GM23248 (cell line): ENCODE results near the gene MACROD2. TPM values are rescaled to one million over a fixed set of nuclear protein-coding genes. Genes with fewer than 3 reads are reported as not detected.

Source experiments
- DNase-seq: peaks from one replicate; pipeline ENCODE4 v3.0.0-alpha.2; 2015
- H2AFZ ChIP-seq: fragments of 200-600 bp; sonication (generic); 2 replicates; pipeline ENCODE4 v1.6.1; 2016; ENCODE audit warnings: antibody characterized with exemption
- H3F3A ChIP-seq: fragments of 200-600 bp; sonication (generic); 2 replicates; pipeline ENCODE4 v1.6.1; 2016; ENCODE audit warnings: mild to moderate bottlenecking, antibody characterized with exemption, mixed run types; ENCODE audit not compliant: insufficient read depth
- H3K27ac ChIP-seq: fragments of 200-600 bp; sonication (generic); 2 replicates; pipeline ENCODE4 v1.5.1; 2016; ENCODE audit warnings: mild to moderate bottlenecking
- H3K27me3 ChIP-seq: fragments of 200-600 bp; sonication (generic); replicated peaks from 2 replicates; pipeline ENCODE4 v1.6.1; 2016; ENCODE audit warnings: mild to moderate bottlenecking; ENCODE audit not compliant: insufficient read depth
- H3K36me3 ChIP-seq: fragments of 200-600 bp; sonication (generic); 2 replicates; pipeline ENCODE4 v1.6.1; 2016; ENCODE audit warnings: low read depth, mild to moderate bottlenecking
- H3K4me1 ChIP-seq: fragments of 200-600 bp; sonication (generic); 2 replicates; pipeline ENCODE4 v1.6.1; 2016; ENCODE audit warnings: mild to moderate bottlenecking; ENCODE audit not compliant: insufficient read depth
- H3K4me2 ChIP-seq: fragments of 200-600 bp; sonication (generic); one replicate; pipeline ENCODE4 v1.6.1; 2016; ENCODE audit warnings: mild to moderate bottlenecking; ENCODE audit not compliant: unreplicated experiment
- H3K4me3 ChIP-seq: fragments of 200-600 bp; sonication (generic); 2 replicates; pipeline ENCODE4 v1.5.1; 2016; ENCODE audit warnings: mild to moderate bottlenecking
- H3K79me2 ChIP-seq: fragments of 200-600 bp; sonication (generic); 2 replicates; pipeline ENCODE4 v1.6.1; 2016; ENCODE audit warnings: mild to moderate bottlenecking; ENCODE audit not compliant: insufficient read depth
- H3K9ac ChIP-seq: fragments of 200-600 bp; sonication (generic); 2 replicates; pipeline ENCODE4 v1.6.1; 2016; ENCODE audit warnings: mild to moderate bottlenecking
- H3K9me2 ChIP-seq: fragments of 200-600 bp; sonication (generic); 2 replicates; pipeline ENCODE4 v1.6.1; 2016; ENCODE audit warnings: mixed run types, mild to moderate bottlenecking, moderate library complexity; ENCODE audit not compliant: insufficient read depth
- H3K9me3 ChIP-seq: fragments of 200-600 bp; sonication (generic); one replicate; pipeline ENCODE4 v1.6.1; 2017; ENCODE audit warnings: low read depth
- H4K20me1 ChIP-seq: fragments of 200-600 bp; sonication (generic); 2 replicates; pipeline ENCODE4 v1.6.0; 2016; ENCODE audit not compliant: insufficient read depth
- EZH2 ChIP-seq: fragments of 200-600 bp; sonication (generic); IDR thresholded peaks from 2 replicates; pipeline ENCODE4 v1.6.1; 2018; ENCODE audit warnings: antibody characterized with exemption, mild to moderate bottlenecking; ENCODE audit not compliant: insufficient read depth, poor library complexity, severe bottlenecking
- EZH2phosphoT487 ChIP-seq: fragments of 200-600 bp; sonication (generic); IDR thresholded peaks from 2 replicates; pipeline ENCODE4 v1.6.1; 2018; ENCODE audit warnings: antibody characterized with exemption, moderate library complexity, mild to moderate bottlenecking, low read depth; ENCODE audit not compliant: insufficient read depth
- WGBS, 2 experiments: methylation state at CpG; one replicate each; pipeline ENCODE4 v1.1.6; 2015 to 2017; ENCODE audit warnings: low lambda C conversion rate in 2 of 2, low coverage in 1 of 2; ENCODE audit errors: missing lambda C conversion rate in 2 of 2; 5-methylcytosine and 5-hydroxymethylcytosine counted together
- in situ Hi-C: fragments of 300-500 bp; cut with MboI; formaldehyde crosslinking; loops from 2 replicates; pipeline ENCODE4 v1.15.0; 2020
- polyA plus RNA-seq: library from polyadenylated mRNA; unstranded; fragments of >200 nt; fragmentation: Nextera tagmentation; extraction: Ambion mirVana; gene quantifications from 2 replicates; pipeline ENCODE4 v1.2.1, GENCODE V29; 2016
- total RNA-seq: library from RNA; depleted of rRNA; stranded (reverse); fragments of >200 nt; shearing (Covaris generic); gene quantifications from 2 replicates; pipeline ENCODE4 v1.2.3, GENCODE V29; 2014

MACROD2 gene
- total and polyA plus RNA-seq, 2 experiments from 2014 or later, result 1.1 to 3.1 TPM

- Histone ChIP-seq H3K9ac (no peak overlapping the region), H3K4me1 (peaks cover 17% of the 10 kb centered on the region), H2AFZ (peak overlapping the region; percentile 48), H3K36me3 (no peaks in the 10 kb centered on the region), H3K4me3 (no peak overlapping the region), H3K9me3 (no peaks in the 10 kb centered on the region), H3K9me2 (no peaks in the 10 kb centered on the region), H3K4me2 (no peak overlapping the region), H3K79me2 (no peaks in the 10 kb centered on the region), H3F3A (peaks cover 15% of the 10 kb centered on the region; the same call in 1 of the 2 replicates), H3K27me3 (no peaks in the 10 kb centered on the region), H4K20me1 (no peaks in the 10 kb centered on the region), H3K27ac (peak overlapping the region; percentile 69)
- in situ Hi-C loops, result no loop called here
- peak; percentile 44 for DNase-seq
- WGBS, 2 experiments, result 40 to 48% methylated on average over 1 of the region's 1 CpG
- TF ChIP-seq EZH2phosphoT487 (no peak), EZH2 (no peak)
Observed at GRCh38 chr20:14951105-14951504, 955.8 kb downstream of the MACROD2 start.

GRCh38 chr20:14951707-14952418, 956.5 kb downstream of the MACROD2 start:
- peaks cover 17% of the 10 kb centered on the region for H3K4me1 ChIP-seq
- no peaks in the 10 kb centered on the region for H3K9me2 ChIP-seq
- no peaks in the 10 kb centered on the region for H3K27me3 ChIP-seq
- peaks cover 15% of the 10 kb centered on the region; the same call in 1 of the 2 replicates for H3F3A ChIP-seq
- no peaks in the 10 kb centered on the region for H3K36me3 ChIP-seq
- in situ Hi-C loops, result no loop called here
- H3K27ac ChIP-seq, result peak overlapping the region; percentile 69
- H4K20me1 ChIP-seq, result no peaks in the 10 kb centered on the region
- WGBS, 2 experiments, result 30 to 37% methylated on average over 3 of the region's 3 CpGs
- DNase-seq, result peak; percentile 84
- no peaks in the 10 kb centered on the region for H3K9me3 ChIP-seq
- no peak overlapping the region for H3K4me3 ChIP-seq
- no peaks in the 10 kb centered on the region for H3K79me2 ChIP-seq
- H2AFZ ChIP-seq, result peak overlapping the region; percentile 48
- TF ChIP-seq EZH2 (no peak), EZH2phosphoT487 (no peak)
- H3K9ac ChIP-seq, result 0 out of 2 replicates have a peak overlapping the region, but pooled peaks have one; percentile 18
- H3K4me2 ChIP-seq, result peak overlapping the region; percentile 48

- Histone ChIP-seq H3K27me3 (no peaks in the 10 kb centered on the region), H3K4me2 (no peak overlapping the region), H3K27ac (no peak overlapping the region), H3K36me3 (no peaks in the 10 kb centered on the region), H3K9ac (no peak overlapping the region), H3K4me1 (peaks cover 17% of the 10 kb centered on the region), H4K20me1 (no peaks in the 10 kb centered on the region), H3F3A (peaks cover 15% of the 10 kb centered on the region; the same call in 1 of the 2 replicates), H2AFZ (no peak overlapping the region), H3K79me2 (no peaks in the 10 kb centered on the region), H3K9me3 (no peaks in the 10 kb centered on the region), H3K9me2 (no peaks in the 10 kb centered on the region), H3K4me3 (no peak overlapping the region)
- no peak for DNase-seq
- TF ChIP-seq EZH2 (no peak), EZH2phosphoT487 (no peak)
- in situ Hi-C loops, result no loop called here
- WGBS, 2 experiments, result 96 to 97% methylated on average over 2 of the region's 2 CpGs
Observed at GRCh38 chr20:14953736-14954135, 958.4 kb downstream of the MACROD2 start.

DNA sequence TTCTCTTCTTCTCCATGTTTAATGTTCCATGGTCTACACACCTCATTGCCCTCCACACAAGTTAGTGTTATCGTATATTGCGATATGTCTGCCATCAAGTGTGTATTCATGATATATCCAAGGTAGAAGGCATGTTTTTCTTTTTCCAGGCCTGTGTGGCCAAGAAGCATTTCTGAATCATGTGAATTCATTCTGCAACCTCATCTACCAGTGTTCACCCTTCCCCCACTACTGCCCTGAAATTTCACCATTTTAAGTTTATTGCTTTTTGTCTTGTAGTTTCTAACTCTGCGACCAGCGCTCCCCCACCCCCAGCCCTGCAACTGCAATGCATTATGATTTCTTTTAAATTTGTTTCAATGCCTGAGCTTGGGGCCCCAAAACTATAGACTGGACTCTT, 960.1 kb downstream of the MACROD2 start:
- DNase-seq, result no peak
- Histone ChIP-seq H4K20me1 (no peaks in the 10 kb centered on the region), H3K4me3 (no peak overlapping the region), H3K36me3 (no peaks in the 10 kb centered on the region), H3K4me2 (no peak overlapping the region), H3K9me2 (no peaks in the 10 kb centered on the region), H3K9ac (no peak overlapping the region), H3K27me3 (no peaks in the 10 kb centered on the region), H3F3A (peaks cover 15% of the 10 kb centered on the region; the same call in 1 of the 2 replicates), H3K9me3 (no peaks in the 10 kb centered on the region), H3K4me1 (peaks cover 17% of the 10 kb centered on the region), H2AFZ (no peak overlapping the region), H3K79me2 (no peaks in the 10 kb centered on the region), H3K27ac (no peak overlapping the region)
- TF ChIP-seq EZH2, result no peak
- 79 to 89% methylated on average over 4 of the region's 4 CpGs for WGBS, 2 experiments
- in situ Hi-C loops, result no loop called here
